ENCODE results near the gene HOXA10.

- no peak for TF ChIP-seq POLR2A (IDR thresholded peaks at IDR 0.05; ENCODE audit: low read length)
- no peak for TF ChIP-seq GATA1 (IDR thresholded peaks at IDR 0.05; ENCODE audit: low read depth, low read length)
These were observed 32.8 kb downstream of the HOXA10 start for GRCh38 chr7:27141137-27141922.
